T follicular helper cell (primary cell): ENCODE data around the gene TBX2.

Experiments used
- DNase-seq: peaks from one replicate; pipeline ENCODE4 v3.0.0-alpha.2; 2020; ENCODE audit warnings: low read depth

The TBX2 gene

DNA sequence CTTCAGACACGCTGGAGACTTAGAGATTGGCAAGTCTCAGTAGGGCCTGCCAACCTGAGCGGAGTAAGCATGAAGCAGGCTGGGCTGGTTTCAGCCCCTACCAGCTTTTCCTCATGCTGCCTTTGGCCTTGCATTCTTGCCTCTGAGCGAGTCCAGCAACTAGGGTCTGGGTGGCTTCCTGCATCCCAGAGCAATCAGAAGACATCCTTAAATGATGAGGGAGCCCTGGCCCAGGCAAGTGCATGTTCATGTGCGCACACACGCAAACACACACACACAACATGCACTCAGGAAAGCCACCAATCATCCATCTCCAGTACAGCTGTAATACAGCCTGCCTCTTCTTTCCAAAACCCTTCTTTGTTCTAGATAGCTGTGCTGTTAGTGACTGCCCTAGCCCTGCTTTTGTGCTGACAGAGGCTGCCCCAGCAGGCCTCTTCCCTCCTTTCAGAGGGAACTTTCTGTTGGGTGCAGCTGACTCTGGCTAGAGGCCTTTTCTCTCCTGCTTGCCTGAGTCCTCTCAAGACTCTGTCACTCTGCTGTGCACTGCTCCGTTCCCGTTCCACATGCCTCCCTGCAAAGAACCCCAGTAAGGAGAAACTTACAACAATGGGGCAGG, 30.7 kb upstream of the TBX2 start:
- no peak for DNase-seq

DNA sequence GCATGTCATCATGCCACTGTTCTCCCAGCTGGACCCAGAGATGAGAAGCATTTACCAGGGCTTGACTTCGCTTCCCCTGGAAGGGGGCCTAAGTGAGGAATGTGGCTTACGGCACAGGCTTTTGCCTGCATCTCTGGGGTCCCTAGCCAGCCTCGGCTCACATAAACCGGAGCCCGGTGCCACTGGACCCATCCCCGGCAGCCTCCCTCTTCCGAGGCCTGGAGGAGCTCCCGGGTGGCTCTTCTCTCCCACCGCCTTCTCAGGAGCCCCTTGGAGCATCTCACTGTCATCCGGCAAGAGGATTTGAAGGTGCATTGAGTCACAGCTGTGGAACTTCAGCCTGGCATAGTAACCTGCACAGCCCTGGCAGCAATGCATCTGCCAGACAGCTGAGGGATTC, 29.9 kb upstream of the TBX2 start:
- DNase-seq, result no peak

DNA sequence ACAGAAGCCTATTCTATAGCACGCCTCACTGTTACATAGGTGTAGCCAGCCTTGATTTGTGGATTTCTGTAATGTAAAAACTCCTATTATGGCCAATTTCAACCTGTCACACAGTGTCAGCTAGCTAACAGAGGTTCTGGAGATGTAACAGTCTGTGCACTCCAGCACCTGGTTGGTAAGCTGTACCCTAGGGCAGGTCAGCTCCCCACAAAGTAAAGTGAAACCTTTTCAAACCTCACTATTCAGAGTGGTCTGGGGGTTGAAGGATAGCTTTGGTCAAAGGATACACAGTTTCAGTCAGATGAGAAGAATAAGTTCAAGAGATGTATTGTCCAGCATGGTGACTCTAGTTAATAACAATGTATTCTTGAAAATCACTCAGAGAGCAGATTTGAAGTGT, 28.5 kb upstream of the TBX2 start:
- DNase-seq, result no peak

DNA sequence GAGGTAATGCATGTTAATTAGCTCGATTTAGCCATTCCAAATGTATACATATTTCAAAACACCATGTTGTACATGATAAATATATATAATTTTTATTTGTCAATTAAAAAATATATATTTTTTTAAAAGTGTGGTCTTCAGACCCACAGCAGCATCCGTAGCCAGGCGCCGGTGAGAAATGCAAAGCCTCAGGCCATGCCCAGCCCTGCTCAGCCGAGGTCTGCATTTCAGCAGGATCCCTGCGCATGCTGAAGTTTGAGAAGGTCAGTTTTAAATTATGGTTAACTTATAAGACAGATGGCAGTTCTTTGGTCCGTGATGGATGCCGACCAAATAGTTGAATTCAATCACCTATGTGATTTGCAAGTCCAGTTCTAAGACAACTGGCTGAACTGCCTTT, 28.0 kb upstream of the TBX2 start:
- no peak for DNase-seq

DNA sequence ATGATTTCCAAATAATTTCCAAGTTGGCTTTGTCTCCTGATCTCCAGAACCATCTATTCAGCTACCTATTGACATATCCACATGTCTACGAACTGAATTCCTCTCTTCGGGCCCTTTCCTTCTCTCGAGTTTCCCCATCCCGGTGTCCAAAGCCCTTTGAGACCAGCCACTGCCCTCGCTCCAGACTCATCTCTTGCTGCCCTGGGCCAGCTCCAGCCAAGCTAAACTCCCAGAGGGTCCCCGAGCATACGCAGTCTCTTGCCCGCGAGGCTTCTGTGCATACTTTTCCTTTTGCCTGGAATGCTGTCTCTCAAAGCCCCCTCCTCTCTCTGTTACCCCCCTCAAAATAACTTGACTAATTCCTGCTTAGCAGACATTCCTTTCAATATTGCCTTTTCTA, 27.2 kb upstream of the TBX2 start:
- DNase-seq, result no peak

DNA sequence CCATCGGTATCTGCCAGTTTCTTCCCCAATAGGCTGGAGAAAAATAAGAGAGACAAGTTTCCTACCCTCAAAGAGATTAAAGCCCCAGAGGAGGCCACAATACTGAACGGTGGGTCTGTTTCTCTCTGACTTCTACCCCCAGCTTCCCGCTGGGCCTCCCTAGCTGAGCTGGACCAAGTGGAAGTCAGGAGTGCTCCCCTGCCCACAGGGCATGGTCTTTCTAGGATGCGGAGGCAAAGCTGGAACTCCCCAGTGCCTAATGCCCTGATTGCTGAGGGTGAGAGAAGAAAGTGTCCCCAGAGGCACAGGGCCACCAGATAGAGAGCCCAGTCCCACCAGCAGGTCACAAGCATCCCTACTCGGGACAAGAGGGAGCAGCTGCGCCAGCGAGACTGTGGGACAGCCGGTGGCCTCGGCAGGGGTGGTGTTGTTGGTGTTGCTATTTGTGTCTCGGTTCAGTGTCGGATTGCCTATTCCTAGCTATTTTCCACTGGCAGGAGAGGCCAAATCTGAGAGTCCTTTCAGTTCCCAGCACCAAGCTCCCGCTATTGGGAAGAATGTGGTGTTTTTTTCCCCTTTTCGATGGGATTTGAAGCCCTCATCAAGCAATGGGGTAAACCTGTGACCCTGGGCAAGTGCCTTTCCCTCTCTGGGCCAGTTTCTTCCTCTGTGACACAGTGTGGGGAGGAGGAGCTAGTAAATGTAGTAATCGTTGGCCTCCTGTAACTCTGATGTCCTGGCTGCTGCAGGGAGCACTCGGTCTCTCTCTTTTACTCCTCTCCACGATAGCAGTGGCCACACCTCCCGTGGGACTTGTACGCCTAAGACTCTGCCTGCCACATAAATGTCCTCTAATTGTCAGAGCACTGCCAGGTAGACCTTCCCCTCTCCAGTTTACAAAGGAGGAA, 22.5 kb upstream of the TBX2 start:
- DNase-seq, result no peak

DNA sequence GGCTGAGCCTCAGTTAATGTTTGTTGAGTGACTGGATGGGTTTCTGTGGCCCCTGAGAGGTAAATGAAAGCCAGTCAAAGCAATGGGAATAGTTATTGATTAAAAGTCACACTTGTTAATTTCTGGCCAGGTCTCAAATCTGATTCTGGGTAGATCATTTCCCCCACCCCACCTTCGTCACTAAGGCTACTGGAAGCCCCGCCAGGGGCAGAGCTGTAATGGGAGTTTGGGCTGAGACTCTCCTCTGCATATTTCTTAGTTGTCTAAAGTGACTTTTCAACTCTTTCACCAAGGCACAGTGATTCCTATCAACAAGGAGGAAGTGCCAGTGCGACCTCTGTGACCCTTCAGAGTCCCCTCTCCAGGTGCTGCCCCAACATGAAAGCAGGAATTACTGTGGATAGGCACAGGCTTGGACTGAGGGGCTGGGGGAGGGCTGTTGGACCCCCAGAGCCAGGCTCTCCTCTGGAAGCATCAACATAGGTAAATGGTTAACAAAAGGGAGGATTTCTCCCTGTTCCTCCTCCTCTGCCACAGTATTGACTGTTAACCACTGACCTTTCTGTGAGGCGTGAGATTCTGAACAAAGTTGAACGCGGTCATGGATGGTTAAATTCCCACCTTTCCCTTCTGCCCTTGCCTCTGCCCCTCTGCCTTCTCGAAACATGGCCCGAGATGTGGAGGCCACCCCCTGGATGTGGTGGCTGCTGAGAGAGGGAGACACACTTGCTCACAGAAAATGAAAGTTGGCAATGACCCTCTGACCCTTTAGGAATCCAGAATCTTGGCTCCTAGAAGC, 20.8 kb upstream of the TBX2 start:
- no peak for DNase-seq

DNA sequence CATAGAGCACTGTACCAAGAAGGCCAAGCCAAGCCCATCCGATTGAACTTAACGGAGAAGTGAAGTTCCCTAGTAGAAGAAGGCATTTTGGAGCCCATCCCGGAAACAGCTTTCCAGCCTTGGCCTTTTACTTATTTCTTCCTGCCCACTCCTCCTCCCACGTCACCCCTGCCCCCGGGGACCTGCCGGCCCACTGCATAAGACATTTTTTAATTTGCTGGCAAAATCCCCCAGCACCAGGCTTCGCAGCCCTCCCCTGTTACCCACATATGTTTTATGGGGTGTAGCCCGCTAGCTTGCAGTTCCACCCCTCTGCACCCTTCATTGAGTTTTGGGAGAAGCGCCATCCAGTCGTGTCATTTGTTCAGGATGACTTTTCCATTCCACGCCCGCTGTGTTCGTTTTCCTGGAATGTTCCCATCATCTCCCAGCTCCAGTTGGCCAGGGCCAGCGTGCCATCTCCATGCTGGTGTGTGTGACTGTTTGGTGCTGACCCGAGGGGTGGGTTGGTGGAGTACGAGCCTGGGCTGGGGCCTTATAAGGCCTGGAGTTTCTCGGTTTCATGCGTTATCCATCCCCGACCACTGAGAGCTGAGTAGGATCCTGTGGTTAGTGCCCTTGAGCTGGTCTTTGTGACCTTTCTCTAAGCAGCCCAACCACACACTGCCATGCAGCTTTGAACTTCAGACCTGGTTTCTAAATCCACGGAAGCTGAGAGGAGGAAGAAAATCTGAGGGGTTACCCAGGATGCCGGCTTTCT, 20.0 kb upstream of the TBX2 start:
- DNase-seq, result no peak

DNA sequence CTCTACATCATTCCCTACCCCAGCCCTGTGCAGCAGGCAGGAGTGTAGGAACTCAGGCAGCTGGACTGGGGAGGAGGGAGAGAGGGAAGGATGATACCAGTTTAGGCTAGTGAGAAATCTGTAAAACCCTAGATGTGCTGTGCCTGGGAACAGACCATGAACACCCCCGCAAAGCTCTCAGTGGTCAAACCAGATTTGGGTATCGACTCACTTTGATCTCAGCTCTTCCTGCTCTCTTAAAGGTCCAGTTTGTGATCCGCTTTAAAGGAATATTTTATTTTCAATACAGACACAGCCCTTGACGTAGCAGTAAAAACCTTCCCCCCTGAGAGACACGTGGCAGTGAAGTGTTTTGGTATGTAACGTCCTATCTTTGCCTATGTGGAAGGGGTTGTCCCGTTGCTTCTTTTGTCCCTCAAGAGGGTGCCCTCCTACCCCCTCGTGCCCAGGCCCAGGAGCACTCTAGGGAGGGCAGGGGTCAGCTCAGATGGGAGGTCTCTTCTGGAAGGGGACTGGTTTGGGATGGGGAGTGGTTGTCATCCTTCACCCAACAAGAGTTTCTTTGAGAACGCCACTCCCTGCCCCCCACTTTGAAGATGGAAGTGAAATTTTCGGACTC, 19.3 kb upstream of the TBX2 start:
- no peak for DNase-seq

DNA sequence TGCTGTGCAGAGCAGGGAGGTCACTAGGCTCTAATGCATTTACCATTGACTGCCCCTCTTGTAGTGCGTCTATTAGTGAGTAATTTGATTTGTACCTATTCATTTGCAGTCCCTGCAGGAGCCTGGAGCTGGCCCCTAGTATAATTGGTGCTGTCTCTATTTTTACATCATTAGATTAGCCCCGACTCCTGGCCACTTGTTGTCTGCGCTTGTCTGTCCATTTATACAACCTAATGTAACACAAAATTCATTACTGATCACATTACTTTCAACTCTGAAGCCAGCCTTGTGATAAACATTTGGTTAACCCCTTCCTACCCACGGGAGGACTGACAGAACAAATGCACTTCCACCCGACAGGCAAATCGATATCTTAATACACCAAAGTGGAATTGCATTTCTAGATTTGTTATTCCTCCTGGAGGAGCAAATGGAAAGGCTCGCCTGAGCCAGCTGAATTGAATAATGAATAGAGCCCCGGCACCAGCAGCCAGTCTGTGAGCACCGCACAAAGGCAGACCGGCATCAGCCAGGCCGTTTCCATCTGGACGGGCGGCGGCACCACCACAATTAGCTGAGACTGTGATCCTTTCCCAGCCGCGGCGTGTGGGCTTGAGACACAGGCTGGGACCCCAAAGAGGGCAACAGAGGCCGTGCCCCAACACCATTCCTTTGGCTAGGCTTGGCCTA, 18.7 kb upstream of the TBX2 start:
- no peak for DNase-seq

DNA sequence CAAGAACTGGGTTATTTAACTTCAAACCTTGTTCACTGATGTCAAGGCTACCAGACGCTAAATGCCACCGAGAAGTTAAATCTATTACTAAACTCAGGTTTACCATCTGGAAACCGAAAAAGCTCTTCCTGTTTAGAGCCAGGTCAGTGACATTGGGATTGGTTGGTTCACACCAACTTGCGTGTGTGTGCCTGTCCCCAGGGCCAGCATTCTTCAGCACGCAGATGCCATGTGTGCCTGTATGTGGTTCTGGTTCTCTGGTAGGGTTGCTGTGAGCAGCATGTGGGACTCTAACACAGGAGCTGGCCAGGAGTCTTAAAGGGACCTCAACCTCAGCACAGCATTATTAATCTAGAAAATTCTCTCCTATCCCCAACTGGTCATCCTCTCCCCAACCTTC, 18.1 kb upstream of the TBX2 start:
- no peak for DNase-seq

DNA sequence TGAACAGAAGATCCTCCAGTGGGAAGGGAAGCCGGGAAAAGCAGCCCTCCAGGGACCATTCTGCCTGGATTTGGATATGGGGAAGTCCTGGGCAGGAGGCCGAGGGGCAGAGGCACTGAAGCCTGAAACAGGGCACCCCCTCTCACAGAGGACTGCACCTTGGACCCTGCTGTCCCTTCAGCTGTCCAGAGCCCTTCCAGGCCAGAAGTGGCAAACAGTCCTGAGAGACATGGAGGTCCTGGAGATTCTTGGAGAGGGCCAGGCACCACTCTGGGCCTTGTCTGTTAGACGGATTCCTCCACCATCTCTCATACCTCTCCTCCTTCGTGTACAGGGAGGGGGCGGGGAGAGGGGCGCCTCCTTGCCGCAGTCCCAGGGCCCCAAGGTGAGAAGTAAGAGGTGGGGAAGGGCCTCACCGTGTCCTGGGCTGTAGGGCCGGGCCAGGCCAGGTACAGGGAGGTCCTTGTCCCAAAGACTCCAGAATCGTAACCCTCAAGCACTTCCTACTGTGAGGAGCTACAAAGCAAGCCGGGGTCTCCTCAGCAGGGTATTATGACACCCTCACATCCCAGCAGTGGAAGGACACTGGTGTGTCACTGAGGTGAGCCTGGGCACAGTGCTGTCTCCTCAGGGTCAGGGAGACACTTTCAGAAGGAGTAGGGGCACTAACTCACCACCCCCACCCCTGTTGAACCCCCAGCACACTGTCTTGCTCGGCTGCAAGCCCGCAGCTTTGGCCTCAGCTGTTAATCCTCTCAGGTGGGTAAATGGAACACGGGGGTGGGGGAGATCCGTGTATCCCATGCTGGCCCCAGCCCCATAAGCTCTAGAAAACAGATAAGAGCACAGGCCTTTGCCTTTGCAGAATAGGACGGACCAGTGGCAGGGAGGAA, 16.6 kb upstream of the TBX2 start:
- no peak for DNase-seq

DNA sequence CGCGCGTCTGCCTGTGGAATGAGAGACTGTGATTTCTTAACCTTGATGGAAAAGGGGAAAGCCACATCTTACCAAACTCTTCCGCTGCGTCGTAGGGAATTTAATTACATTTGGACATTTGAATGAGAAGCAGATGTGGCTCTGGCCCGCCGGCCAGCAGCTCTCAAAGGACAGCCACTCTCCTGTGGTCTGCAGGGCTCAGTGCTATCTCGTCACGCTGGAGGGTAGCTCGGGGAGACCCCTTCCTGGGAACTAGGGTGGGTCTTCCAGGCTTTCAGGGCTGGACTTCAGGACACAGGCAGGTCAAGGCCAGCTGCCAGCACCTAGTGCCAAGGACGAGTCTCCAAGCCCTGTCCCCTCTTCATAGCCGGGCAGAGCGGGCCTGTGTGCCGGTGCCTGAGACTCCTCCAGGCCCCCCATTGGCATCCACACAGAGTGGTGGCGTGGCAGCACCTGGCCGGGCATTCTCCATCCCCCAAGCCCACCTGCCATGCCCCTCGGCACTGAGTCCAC, 15.9 kb upstream of the TBX2 start:
- no peak for DNase-seq

DNA sequence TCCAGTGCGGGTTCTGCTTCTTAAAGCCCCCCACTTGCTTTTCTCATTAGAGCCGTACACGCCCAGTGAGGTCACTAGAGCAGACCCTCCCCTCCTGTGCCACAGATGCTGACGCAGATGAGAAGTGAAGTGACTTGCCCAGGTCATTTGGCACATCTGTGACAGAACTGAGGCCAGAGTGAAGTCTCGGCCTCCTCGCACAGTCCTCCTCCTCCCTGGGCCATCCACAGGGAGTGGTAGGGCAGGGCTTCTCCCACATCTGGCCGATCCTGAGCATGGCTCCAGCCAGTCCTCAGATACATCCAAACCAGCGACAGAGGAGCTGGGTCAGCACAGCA, 15.3 kb upstream of the TBX2 start:
- DNase-seq, result no peak

DNA sequence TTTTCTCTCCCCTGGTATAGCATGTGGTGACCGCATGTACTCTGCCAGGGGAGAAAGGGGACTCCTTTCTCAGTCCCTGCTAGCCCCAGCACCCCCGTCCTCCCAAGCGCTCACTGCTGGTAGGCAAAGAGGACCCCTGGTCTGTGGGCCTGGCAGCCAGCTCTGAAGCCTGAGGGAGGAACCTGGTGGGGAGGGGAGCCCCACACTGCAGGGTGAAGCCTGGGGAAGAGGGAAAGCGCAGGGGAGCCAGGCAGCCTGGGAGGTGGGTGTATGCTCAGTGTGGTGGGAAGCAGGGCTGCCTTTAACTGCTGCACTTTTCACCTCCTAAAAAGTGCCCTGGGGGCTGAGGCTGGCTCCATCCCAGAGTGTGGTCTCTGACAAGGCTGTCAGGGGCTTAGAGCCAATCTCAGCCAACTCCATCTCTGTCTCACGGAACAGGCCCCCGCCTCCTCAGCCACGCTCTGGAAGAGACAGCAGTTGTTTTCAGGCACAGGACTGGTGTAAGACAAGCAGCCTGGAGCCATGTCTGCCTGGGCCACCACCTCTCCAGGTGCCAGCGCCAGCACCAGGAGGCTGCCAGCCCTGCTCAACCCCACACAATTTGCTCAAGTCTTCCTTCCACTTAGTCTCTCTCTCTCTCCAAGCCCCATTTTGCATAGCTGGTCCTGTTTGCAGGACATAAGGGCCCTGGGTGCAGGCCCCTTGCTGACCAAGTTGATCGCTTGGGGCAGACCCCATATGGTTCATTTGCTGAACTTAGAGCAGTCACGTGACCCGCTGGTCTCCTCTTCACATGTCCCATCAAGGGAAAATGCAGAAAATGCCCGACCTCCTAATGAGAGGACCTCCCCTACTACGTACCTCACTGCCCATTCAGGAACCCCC, 14.7 kb upstream of the TBX2 start:
- DNase-seq, result no peak

DNA sequence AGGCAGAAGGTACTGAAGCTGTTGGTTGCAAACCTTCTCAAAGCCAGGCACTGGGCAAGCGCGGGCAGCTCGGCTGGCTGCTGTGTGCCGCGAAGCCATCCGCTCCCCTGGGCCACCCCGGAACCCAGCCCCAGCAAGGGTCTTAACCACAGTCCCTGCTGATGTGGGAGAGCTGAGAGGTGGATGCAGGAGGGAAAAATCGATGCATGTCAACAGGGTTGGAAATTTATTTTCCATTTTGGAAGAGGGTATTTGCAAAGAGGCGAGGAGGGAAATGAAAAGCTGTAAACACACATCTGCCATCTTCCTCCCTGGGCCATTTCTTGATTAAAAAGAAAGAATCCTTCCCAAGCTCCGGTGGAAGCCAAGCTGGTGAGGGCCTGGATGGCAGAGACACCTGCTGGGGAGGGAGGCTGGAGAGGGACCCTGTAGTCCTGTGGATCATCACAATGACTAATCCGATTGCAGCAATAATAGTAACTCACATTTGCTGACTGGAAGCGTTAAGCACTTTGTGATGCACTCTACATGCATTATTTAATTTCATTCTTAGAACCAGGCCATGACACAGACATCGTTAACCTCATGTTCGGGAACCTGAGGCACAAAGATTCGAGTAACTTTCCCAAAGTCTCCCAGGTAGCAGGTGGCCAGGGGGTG, 13.9 kb upstream of the TBX2 start:
- DNase-seq, result no peak

DNA sequence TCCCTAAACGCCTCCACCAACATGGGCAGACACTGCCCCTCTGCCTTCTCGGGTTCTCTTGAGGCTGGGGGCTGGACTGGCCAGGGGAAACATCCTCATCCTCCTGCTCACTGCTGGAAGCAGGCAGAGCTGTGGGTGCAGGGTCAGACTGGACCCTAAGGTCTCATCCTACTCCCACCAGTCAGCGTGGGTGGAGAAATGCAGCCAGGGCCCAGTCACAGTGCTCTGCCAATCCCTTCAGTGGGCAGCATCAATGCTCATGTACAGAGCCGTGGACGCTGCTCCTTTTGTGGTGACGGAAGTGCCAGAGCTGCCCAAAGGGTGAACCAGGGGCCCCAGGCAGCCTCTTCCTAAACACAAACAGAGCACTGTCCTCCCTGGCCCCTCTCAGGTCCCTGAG, 13.4 kb upstream of the TBX2 start:
- no peak for DNase-seq

DNA sequence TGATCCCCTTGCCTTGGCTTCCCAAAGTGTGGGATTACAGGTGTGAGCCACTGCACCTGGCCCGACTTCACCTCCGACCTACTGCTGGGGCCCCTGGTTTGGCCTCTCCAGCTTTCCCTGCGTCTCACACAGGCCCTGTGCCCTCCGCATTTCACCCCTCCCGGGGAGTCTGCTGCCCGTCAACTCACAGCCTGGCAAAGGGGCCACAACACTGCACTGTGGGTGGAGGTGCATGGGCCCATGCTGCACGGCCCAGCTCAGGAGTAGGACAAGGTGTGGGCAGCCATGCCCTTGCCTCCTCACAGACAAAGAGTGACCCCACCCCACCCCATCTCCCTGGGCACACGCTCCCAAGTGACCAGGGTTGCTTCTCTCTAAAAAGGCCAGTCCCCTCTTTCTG, 12.6 kb upstream of the TBX2 start:
- no peak for DNase-seq
